CD4-positive, CD25-positive, alpha-beta regulatory T cell (primary cell): ENCODE data around the gene MISP3. TPM values are rescaled to one million over a fixed set of nuclear protein-coding genes. Genes with fewer than 3 reads are reported as not detected.

Experiments
- ATAC-seq, 2 donors: fragments of 150-1000 bp; cut with Tn5 transposase; one replicate each; pipeline ENCODE4 v1.10.0; 2021; ENCODE audit warnings: low read depth in 2 of 2, moderate number of reproducible peaks in 2 of 2, moderate library complexity in 1 of 2
- DNase-seq, 3 donors: peaks; one replicate each; pipeline versions ENCODE4 v3.0.0 to v3.0.0-alpha.2; 2012 to 2022; ENCODE audit warnings: mixed read lengths in 1 of 3
- H3K27ac ChIP-seq: one replicate; pipeline ENCODE4 v1.7.0; 2013; ENCODE audit warnings: mild to moderate bottlenecking, low read length; ENCODE audit not compliant: insufficient read depth, poor library complexity, severe bottlenecking
- H3K27me3 ChIP-seq: one replicate; pipeline ENCODE4 v1.7.0; 2013; ENCODE audit warnings: low read length; ENCODE audit not compliant: control insufficient read depth, insufficient read depth
- H3K36me3 ChIP-seq: one replicate; pipeline ENCODE4 v1.7.0; 2013; ENCODE audit warnings: mild to moderate bottlenecking, low read length, moderate library complexity; ENCODE audit not compliant: control insufficient read depth, insufficient read depth
- H3K4me1 ChIP-seq: 2 replicates; pipeline ENCODE4 v1.7.0; 2013; ENCODE audit warnings: mild to moderate bottlenecking, low read length; ENCODE audit not compliant: insufficient read depth, control insufficient read depth, poor library complexity, severe bottlenecking
- H3K4me3 ChIP-seq: one replicate; pipeline ENCODE4 v1.7.0; 2013; ENCODE audit warnings: low read depth, mild to moderate bottlenecking, low read length, moderate library complexity
- H3K9me3 ChIP-seq, 2 experiments: 1 replicate in 1 of 2; 2 replicates in 1 of 2; pipeline ENCODE4 v1.7.0; 2013; ENCODE audit warnings: low read length in 2 of 2, mild to moderate bottlenecking in 1 of 2, moderate library complexity in 1 of 2; ENCODE audit not compliant: control insufficient read depth in 2 of 2
- H3K27ac Mint-ChIP-seq, 3 donors: one replicate each; pipeline ENCODE4 v1.8.0; 2020 to 2022; ENCODE audit warnings: mild to moderate bottlenecking in 3 of 3, mixed read lengths in 3 of 3, moderate library complexity in 2 of 3
- H3K27me3 Mint-ChIP-seq: one replicate; pipeline ENCODE4 v1.8.0; 2022; ENCODE audit warnings: mild to moderate bottlenecking, mixed read lengths
- H3K36me3 Mint-ChIP-seq: one replicate; pipeline ENCODE4 v1.8.0; 2020; ENCODE audit warnings: mixed read lengths
- H3K4me1 Mint-ChIP-seq, 4 donors: one replicate each; pipeline ENCODE4 v1.8.0; 2020 to 2022; ENCODE audit warnings: mixed read lengths in 4 of 4, mild to moderate bottlenecking in 1 of 4
- H3K4me3 Mint-ChIP-seq, 4 donors: one replicate each; pipeline ENCODE4 v1.8.0; 2020 to 2022; ENCODE audit warnings: mild to moderate bottlenecking in 4 of 4, mixed read lengths in 4 of 4, moderate library complexity in 3 of 4
- H3K9me3 Mint-ChIP-seq, 7 donors: one replicate each; pipeline ENCODE4 v1.8.0; 2020 to 2022; ENCODE audit warnings: mixed read lengths in 7 of 7, mild to moderate bottlenecking in 3 of 7, moderate library complexity in 2 of 7
- polyA plus RNA-seq, 4 donors: library from polyadenylated mRNA; unstranded; fragments of 300-500 nt; fragmentation: Illumina TruSeq; gene quantifications; one replicate each; pipeline ENCODE4 v1.2.3, GENCODE V29; 2021
- total RNA-seq: library from RNA; stranded (reverse); gene quantifications from one replicate; pipeline ENCODE4 v1.2.3, GENCODE V29; 2022

MISP3 gene
- total and polyA plus RNA-seq, 5 donors from 2014 or later = 0.22 to 0.91 (median 0.54) TPM; not detected in 1

DNA sequence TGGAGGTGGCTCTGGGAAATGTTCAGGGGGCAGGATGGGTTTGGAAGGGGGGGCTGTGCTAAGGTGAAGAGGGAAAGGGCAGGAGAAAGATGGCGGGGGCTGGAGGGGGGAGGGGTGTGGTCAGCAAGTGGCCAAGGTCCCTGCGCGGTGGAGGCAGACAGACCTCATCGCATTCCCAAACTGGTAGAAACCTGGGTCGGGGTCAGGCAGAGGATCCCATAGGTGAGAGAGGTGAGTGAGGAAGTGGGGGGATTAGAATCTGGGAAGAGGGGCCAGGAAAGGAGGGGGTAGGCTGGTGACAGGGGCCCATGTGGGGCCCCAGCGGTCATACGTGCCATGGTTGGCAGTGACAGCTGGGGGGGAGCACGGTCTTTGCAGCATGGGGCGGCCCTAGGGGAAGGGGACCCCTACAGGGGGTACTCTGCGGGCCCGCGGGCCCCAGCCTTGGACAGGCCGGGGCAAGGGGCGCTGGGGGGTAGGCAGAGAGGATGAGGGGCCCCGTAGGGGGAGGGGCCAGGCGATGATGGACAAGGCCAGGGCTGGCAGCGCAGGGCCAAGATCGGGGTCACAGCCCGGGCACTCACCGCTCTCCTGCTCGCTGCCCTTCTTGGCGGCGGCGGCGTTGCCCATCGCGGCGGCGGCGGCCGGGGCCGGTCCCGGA, 44.5 kb downstream of the MISP3 start:
- H3K9me3 Mint-ChIP-seq = peaks cover 0 to 2% (median 0%) of the 10 kb centered on the region in 7 donors
- peak overlapping the region; percentile 53 for H3K4me3 ChIP-seq
- ATAC-seq = no peak
- H3K4me3 Mint-ChIP-seq = peak overlapping the region; percentile 90 to 97 (median 94)
- H3K27ac ChIP-seq = no peak overlapping the region
- no peaks in the 10 kb centered on the region for H3K27me3 Mint-ChIP-seq
- H3K27me3 ChIP-seq = no peaks in the 10 kb centered on the region
- no peaks in the 10 kb centered on the region for H3K36me3 ChIP-seq
- H3K4me1 ChIP-seq = peaks cover 47% of the 10 kb centered on the region
- no peaks in the 10 kb centered on the region for H3K9me3 ChIP-seq
- peaks cover 0 to 54% (median 32%) of the 10 kb centered on the region in 4 donors for H3K4me1 Mint-ChIP-seq
- no peaks in the 10 kb centered on the region for H3K36me3 Mint-ChIP-seq
- H3K27ac Mint-ChIP-seq = peak overlapping the region in 2 of 3 donors; percentile 82 to 84
- DNase-seq = peak in 1 of 3 donors; percentile 9

- peaks cover 0 to 47% (median 31%) of the 10 kb centered on the region in 4 donors for H3K4me1 Mint-ChIP-seq
Observed at GRCh38 chr19:14117668-14118164, 45.1 kb downstream of the MISP3 start, which contains the start of gene PRKACA. TSS of gene PRKACA (minus strand) at chr19:14117762. CDS start at chr19:14117547, 215 bp downstream.

GRCh38 chr19:14118165-14119051, 45.8 kb downstream of the MISP3 start:
- H3K4me3 Mint-ChIP-seq = peak overlapping the region; percentile 89 to 92 (median 92)
- H3K27me3 Mint-ChIP-seq = no peaks in the 10 kb centered on the region
- H3K4me1 Mint-ChIP-seq = peaks cover 0 to 45% (median 28%) of the 10 kb centered on the region in 4 donors
- peak; percentile 22 to 35 (median 23) for DNase-seq
- Histone ChIP-seq H3K4me3 (peak overlapping the region; percentile 43), H3K36me3 (no peaks in the 10 kb centered on the region), H3K4me1 (peaks cover 36% of the 10 kb centered on the region), H3K27ac (peak overlapping the region; percentile 70), H3K9me3 (no peaks in the 10 kb centered on the region), H3K27me3 (no peaks in the 10 kb centered on the region)
- peaks cover 3% of the 10 kb centered on the region for H3K36me3 Mint-ChIP-seq
- H3K9me3 Mint-ChIP-seq = peaks cover 0 to 2% (median 0%) of the 10 kb centered on the region in 7 donors
- no peak for ATAC-seq
- peak overlapping the region; percentile 88 to 97 (median 91) for H3K27ac Mint-ChIP-seq

More at GRCh38 chr19:14117668-14118164, 45.1 kb downstream of the MISP3 start, which contains the start of gene PRKACA:
- ATAC-seq (peak; percentile 96 to 98), DNase-seq (peak; percentile 98 to 99 (median 98))
- Mint-ChIP-seq H3K27ac (peak within 1 kb of the TSS; percentile 88 to 97 (median 91)), H3K27me3 (no peaks in the 10 kb centered on the region), H3K4me3 (peak within 1 kb of the TSS; percentile 95 to 98 (median 98)), H3K9me3 (peaks cover 0 to 2% (median 0%) of the 10 kb centered on the region in 7 donors), H3K36me3 (no peaks in the 10 kb centered on the region)
- Histone ChIP-seq H3K27me3 (no peaks in the 10 kb centered on the region), H3K4me3 (peak within 1 kb of the TSS; percentile 53), H3K9me3 (no peaks in the 10 kb centered on the region), H3K36me3 (no peaks in the 10 kb centered on the region), H3K4me1 (peaks cover 41% of the 10 kb centered on the region), H3K27ac (peak within 1 kb of the TSS; percentile 70)

GRCh38 chr19:14119146-14119545, 46.6 kb downstream of the MISP3 start:
- no peak overlapping the region for H3K4me3 ChIP-seq
- ATAC-seq = no peak
- peak overlapping the region; percentile 70 for H3K27ac ChIP-seq
- Mint-ChIP-seq H3K4me3 (peak overlapping the region; percentile 89 to 92 (median 92)), H3K4me1 (peaks cover 0 to 38% (median 28%) of the 10 kb centered on the region in 4 donors), H3K9me3 (peaks cover 0 to 2% (median 0%) of the 10 kb centered on the region in 7 donors), H3K27ac (peak overlapping the region; percentile 63 to 97 (median 91)), H3K36me3 (peaks cover 3% of the 10 kb centered on the region), H3K27me3 (no peaks in the 10 kb centered on the region)
- no peaks in the 10 kb centered on the region for H3K27me3 ChIP-seq
- no peak for DNase-seq
- H3K4me1 ChIP-seq = peaks cover 36% of the 10 kb centered on the region
- no peaks in the 10 kb centered on the region for H3K36me3 ChIP-seq
- no peaks in the 10 kb centered on the region for H3K9me3 ChIP-seq

GRCh38 chr19:14119644-14120496, 47.3 kb downstream of the MISP3 start:
- no peaks in the 10 kb centered on the region for H3K27me3 Mint-ChIP-seq
- no peaks in the 10 kb centered on the region for H3K36me3 ChIP-seq
- H3K27ac Mint-ChIP-seq = peak overlapping the region in 2 of 3 donors; percentile 65 to 91
- peaks cover 0 to 2% (median 0%) of the 10 kb centered on the region in 7 donors for H3K9me3 Mint-ChIP-seq
- H3K27ac ChIP-seq = no peak overlapping the region
- H3K4me1 Mint-ChIP-seq = peaks cover 0 to 34% (median 26%) of the 10 kb centered on the region in 4 donors
- no peaks in the 10 kb centered on the region for H3K27me3 ChIP-seq
- peaks cover 3% of the 10 kb centered on the region for H3K36me3 Mint-ChIP-seq
- H3K9me3 ChIP-seq = no peaks in the 10 kb centered on the region
- no peak for ATAC-seq
- peak overlapping the region in 3 of 4 donors; percentile 29 to 91 (median 47) for H3K4me3 Mint-ChIP-seq
- H3K4me3 ChIP-seq = no peak overlapping the region
- H3K4me1 ChIP-seq = peaks cover 32% of the 10 kb centered on the region
- no peak for DNase-seq

- H3K36me3 Mint-ChIP-seq = peaks cover 3% of the 10 kb centered on the region
- no peak for DNase-seq
- H3K27ac ChIP-seq = no peak overlapping the region
- peaks cover 26% of the 10 kb centered on the region for H3K4me1 ChIP-seq
- no peaks in the 10 kb centered on the region for H3K27me3 ChIP-seq
- no peaks in the 10 kb centered on the region for H3K9me3 ChIP-seq
- H3K36me3 ChIP-seq = no peaks in the 10 kb centered on the region
- no peaks in the 10 kb centered on the region for H3K27me3 Mint-ChIP-seq
- no peak overlapping the region for H3K4me3 ChIP-seq
- H3K4me1 Mint-ChIP-seq = peaks cover 0 to 30% (median 23%) of the 10 kb centered on the region in 4 donors
- ATAC-seq = no peak
- no peak overlapping the region for H3K27ac Mint-ChIP-seq
- H3K4me3 Mint-ChIP-seq = peak overlapping the region in 1 of 4 donors; percentile 70
- peaks cover 0 to 2% (median 0%) of the 10 kb centered on the region in 7 donors for H3K9me3 Mint-ChIP-seq
Observed at GRCh38 chr19:14120497-14120780, 47.9 kb downstream of the MISP3 start.

DNA sequence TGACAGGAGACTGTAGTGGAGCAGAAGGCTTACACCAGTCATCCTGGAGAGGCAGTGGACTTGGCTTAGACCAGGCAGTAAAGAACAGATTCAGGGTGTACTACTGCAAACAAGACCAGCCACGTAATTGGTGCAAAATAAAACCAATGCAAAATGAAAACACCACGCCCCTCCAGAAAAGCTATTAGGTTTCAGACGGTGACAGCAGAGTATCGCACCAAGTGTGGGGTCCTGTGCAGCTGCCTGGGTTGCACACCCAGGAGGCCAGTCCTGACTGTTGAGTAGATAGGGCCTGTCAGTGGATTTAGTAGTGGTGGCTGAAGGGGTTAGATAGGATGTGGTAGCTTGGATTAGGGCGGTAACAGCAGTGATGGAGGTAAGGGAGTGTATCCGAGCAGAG, 50.3 kb downstream of the MISP3 start:
- Histone ChIP-seq H3K27me3 (no peaks in the 10 kb centered on the region), H3K4me1 (peaks cover 7% of the 10 kb centered on the region), H3K27ac (no peak overlapping the region), H3K4me3 (no peak overlapping the region), H3K9me3 (no peaks in the 10 kb centered on the region), H3K36me3 (no peaks in the 10 kb centered on the region)
- DNase-seq = no peak
- Mint-ChIP-seq H3K27ac (peak overlapping the region in 1 of 3 donors; percentile 95), H3K4me3 (peak overlapping the region in 1 of 4 donors; percentile 52), H3K9me3 (peaks cover 0 to 2% (median 0%) of the 10 kb centered on the region in 7 donors), H3K4me1 (peaks cover 0 to 11% (median 9%) of the 10 kb centered on the region in 4 donors), H3K27me3 (no peaks in the 10 kb centered on the region), H3K36me3 (peaks cover 3% of the 10 kb centered on the region)
- ATAC-seq = no peak
